Loucy (cell line): ENCODE data around the gene PMVK.

ENCODE experiments used
- H2AFZ ChIP-seq: fragments of 200-600 bp; sonication (generic); 2 replicates; pipeline ENCODE4 v1.6.0; 2016; ENCODE audit warnings: antibody characterized with exemption, mild to moderate bottlenecking, low read length, moderate library complexity
- H3F3A ChIP-seq: fragments of 200-600 bp; 2 replicates; pipeline ENCODE4 v1.6.0; 2016; ENCODE audit warnings: antibody characterized with exemption, low read depth, mild to moderate bottlenecking
- H3K27me3 ChIP-seq: fragments of 200-600 bp; sonication (generic); 2 replicates; pipeline ENCODE4 v1.6.1; 2014; ENCODE audit warnings: low read length, mild to moderate bottlenecking; ENCODE audit not compliant: insufficient read depth, poor library complexity, severe bottlenecking
- H3K36me3 ChIP-seq: fragments of 200-600 bp; sonication (generic); 2 replicates; pipeline ENCODE4 v1.6.1; 2016; ENCODE audit warnings: low read length; ENCODE audit not compliant: insufficient read depth
- H3K4me1 ChIP-seq: fragments of 200-600 bp; sonication (generic); 2 replicates; pipeline ENCODE4 v1.5.1; 2014; ENCODE audit warnings: low read length, mild to moderate bottlenecking; ENCODE audit not compliant: insufficient read depth, poor library complexity, severe bottlenecking
- H3K4me2 ChIP-seq: fragments of 200-600 bp; sonication (generic); 2 replicates; pipeline ENCODE4 v1.6.0; 2014; ENCODE audit warnings: antibody characterized with exemption, low read length, low read depth, mild to moderate bottlenecking; ENCODE audit not compliant: poor library complexity, severe bottlenecking
- H3K4me3 ChIP-seq: fragments of 200-600 bp; sonication (generic); 2 replicates; pipeline ENCODE4 v1.5.1; 2014; ENCODE audit warnings: low read length, mild to moderate bottlenecking, mixed read lengths; ENCODE audit not compliant: poor library complexity, severe bottlenecking
- H3K79me2 ChIP-seq: fragments of 200-600 bp; sonication (generic); 2 replicates; pipeline ENCODE4 v1.6.1; 2014; ENCODE audit warnings: low read length; ENCODE audit not compliant: insufficient read depth
- H3K9ac ChIP-seq: fragments of 200-600 bp; sonication (generic); 2 replicates; pipeline ENCODE4 v1.6.0; 2014; ENCODE audit warnings: mild to moderate bottlenecking, low read depth, low read length, moderate library complexity; ENCODE audit not compliant: poor library complexity, severe bottlenecking
- H3K9me2 ChIP-seq: fragments of 200-600 bp; sonication (generic); replicated peaks from 2 replicates; pipeline ENCODE4 v1.6.1; 2016; ENCODE audit warnings: low read depth, low read length, mixed read lengths
- H3K9me3 ChIP-seq: fragments of 200-600 bp; sonication (generic); 2 replicates; pipeline ENCODE4 v1.6.1; 2014; ENCODE audit warnings: mild to moderate bottlenecking, antibody characterized with exemption, low read length, low read depth; ENCODE audit not compliant: insufficient read depth
- H4K20me1 ChIP-seq: fragments of 200-600 bp; sonication (generic); 2 replicates; pipeline ENCODE4 v1.6.0; 2014; ENCODE audit warnings: antibody characterized with exemption, low read length, mild to moderate bottlenecking; ENCODE audit not compliant: insufficient read depth, poor library complexity, severe bottlenecking
- EZH2phosphoT487 ChIP-seq: fragments of 200-600 bp; IDR thresholded peaks from 2 replicates; pipeline ENCODE4 v1.6.1; 2018; ENCODE audit warnings: antibody characterized with exemption, mild to moderate bottlenecking, moderate library complexity, borderline replicate concordance
- TF ChIP-seq, protein P1 (sequence below): fragments of 200-600 bp; sonication (generic); conservative IDR thresholded peaks from 2 replicates; pipeline ENCODE4 v1.5.1; 2014; ENCODE audit warnings: mild to moderate bottlenecking, antibody characterized with exemption, low read length

The PMVK gene

DNA sequence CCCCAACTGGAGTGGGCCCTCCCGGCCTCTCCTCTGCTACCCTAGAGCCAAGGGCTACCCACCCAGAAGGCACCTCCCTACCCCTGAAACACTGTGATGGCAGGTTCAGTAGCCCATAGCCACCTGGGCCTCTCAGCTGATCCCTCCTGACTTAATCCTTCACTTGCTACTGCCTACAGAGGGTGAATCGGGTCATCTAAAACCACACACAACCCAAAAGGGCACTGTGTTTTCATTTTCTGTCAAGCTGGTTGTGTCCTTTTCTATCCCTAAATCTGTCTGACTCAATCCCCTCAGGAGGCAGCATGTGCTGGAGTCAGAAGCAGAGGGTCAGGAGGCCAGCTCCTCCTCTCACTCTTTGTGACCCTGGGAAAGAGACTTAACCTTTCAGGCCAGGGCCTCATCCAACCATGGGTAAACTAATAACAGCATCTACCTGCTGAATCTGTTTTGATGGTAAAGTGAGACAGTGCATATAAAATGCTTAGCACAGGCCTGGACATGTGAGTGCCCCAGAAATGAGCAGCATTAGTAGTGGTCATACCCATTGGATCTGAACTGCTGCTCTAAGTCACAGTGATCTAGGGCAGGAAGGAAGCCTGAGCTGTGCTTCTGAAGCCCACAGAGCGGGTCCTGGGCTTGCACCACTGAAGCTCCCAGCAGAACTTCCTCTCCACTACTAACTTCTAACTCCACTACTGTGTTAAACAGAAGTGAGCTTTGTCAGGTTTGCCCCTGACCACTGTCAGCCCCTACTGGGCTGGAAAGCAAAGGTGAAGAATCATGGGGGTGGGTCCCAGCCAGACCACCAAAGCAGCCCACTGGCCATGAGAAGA, 11.0 kb downstream of the PMVK start:
- no peaks in the 10 kb centered on the region for H4K20me1 ChIP-seq
- TF ChIP-seq EZH2phosphoT487, result no peak
- TF ChIP-seq, protein P1, sequence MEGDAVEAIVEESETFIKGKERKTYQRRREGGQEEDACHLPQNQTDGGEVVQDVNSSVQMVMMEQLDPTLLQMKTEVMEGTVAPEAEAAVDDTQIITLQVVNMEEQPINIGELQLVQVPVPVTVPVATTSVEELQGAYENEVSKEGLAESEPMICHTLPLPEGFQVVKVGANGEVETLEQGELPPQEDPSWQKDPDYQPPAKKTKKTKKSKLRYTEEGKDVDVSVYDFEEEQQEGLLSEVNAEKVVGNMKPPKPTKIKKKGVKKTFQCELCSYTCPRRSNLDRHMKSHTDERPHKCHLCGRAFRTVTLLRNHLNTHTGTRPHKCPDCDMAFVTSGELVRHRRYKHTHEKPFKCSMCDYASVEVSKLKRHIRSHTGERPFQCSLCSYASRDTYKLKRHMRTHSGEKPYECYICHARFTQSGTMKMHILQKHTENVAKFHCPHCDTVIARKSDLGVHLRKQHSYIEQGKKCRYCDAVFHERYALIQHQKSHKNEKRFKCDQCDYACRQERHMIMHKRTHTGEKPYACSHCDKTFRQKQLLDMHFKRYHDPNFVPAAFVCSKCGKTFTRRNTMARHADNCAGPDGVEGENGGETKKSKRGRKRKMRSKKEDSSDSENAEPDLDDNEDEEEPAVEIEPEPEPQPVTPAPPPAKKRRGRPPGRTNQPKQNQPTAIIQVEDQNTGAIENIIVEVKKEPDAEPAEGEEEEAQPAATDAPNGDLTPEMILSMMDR, result no peak
- no peak overlapping the region for H2AFZ ChIP-seq
- no peaks in the 10 kb centered on the region for H3F3A ChIP-seq
- H3K36me3 ChIP-seq, result no peaks in the 10 kb centered on the region
- no peaks in the 10 kb centered on the region for H3K9me2 ChIP-seq
- no peaks in the 10 kb centered on the region for H3K27me3 ChIP-seq
- H3K4me1 ChIP-seq, result peaks cover 26% of the 10 kb centered on the region
- no peaks in the 10 kb centered on the region for H3K79me2 ChIP-seq
- peak overlapping the region; percentile 55 for H3K4me2 ChIP-seq
- no peaks in the 10 kb centered on the region for H3K9me3 ChIP-seq
- H3K4me3 ChIP-seq, result no peak overlapping the region
- peak overlapping the region; percentile 70 for H3K9ac ChIP-seq

DNA sequence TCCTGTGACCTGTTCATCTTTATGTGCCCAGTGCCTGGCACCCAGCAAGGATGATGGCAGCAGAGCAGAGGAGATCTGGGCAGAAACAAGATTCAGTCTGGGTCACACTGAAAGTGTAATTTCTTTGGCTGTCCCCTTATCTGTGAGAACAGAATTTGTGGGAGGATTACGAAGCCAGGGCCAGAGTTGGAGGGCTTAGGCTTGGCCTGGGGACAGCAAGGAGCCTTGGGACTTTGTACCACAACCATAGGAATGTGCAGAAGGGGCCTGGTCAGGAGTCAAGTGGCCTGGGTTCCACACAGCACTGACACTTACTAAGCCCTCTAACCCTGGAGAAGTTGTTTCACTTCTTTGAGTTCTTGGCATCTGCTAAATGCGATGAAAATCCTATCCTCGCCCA, 12.8 kb downstream of the PMVK start:
- H2AFZ ChIP-seq, result no peak overlapping the region
- no peaks in the 10 kb centered on the region for H4K20me1 ChIP-seq
- no peaks in the 10 kb centered on the region for H3K9me2 ChIP-seq
- no peaks in the 10 kb centered on the region for H3F3A ChIP-seq
- H3K4me1 ChIP-seq, result peaks cover 26% of the 10 kb centered on the region
- no peaks in the 10 kb centered on the region for H3K9me3 ChIP-seq
- H3K9ac ChIP-seq, result no peak overlapping the region
- H3K36me3 ChIP-seq, result no peaks in the 10 kb centered on the region
- no peak overlapping the region for H3K4me3 ChIP-seq
- H3K4me2 ChIP-seq, result no peak overlapping the region
- no peak for TF ChIP-seq EZH2phosphoT487
- TF ChIP-seq, protein P1, result no peak
- H3K27me3 ChIP-seq, result no peaks in the 10 kb centered on the region
- H3K79me2 ChIP-seq, result no peaks in the 10 kb centered on the region

DNA sequence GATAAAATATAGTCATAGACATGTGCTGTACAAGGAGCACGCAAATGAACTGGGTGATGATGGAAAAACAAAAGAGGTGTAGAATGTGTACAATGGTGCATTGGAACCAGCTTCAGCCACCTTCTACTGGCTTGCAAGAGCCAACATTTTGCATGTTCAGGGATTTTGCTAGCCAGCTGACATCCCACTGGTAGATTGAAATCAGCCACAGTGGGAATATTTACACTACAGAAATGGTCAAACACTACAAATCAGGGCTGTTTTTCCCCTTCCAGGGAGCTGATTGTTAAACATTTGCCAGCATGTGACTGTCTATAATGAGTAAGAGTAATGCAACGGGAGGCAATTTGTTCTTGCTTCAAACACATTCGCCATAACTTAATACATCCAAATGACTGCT, 23.2 kb downstream of the PMVK start:
- Histone ChIP-seq H4K20me1 (no peaks in the 10 kb centered on the region), H3F3A (no peaks in the 10 kb centered on the region), H3K27me3 (no peaks in the 10 kb centered on the region), H3K4me2 (no peak overlapping the region), H3K9me2 (no peaks in the 10 kb centered on the region), H3K9me3 (no peaks in the 10 kb centered on the region), H3K4me3 (no peak overlapping the region), H3K4me1 (no peaks in the 10 kb centered on the region), H3K36me3 (no peaks in the 10 kb centered on the region), H3K9ac (no peak overlapping the region), H2AFZ (no peak overlapping the region), H3K79me2 (no peaks in the 10 kb centered on the region)
- TF ChIP-seq, protein P1, result no peak
- TF ChIP-seq EZH2phosphoT487, result no peak
